GM18858 (cell line): ENCODE results near the gene RPL14.
"Not testable (repeated sequence)": the region's sequence is repeated elsewhere in the genome, so short reads cannot be mapped to it uniquely, and the experiment has no call there.

Experiments
- ATAC-seq: cut with Tn5 transposase; IDR thresholded peaks from one replicate; pipeline ENCODE4 v1.9.1; 2021; ENCODE audit not compliant: unreplicated experiment

Gene RPL14

DNA sequence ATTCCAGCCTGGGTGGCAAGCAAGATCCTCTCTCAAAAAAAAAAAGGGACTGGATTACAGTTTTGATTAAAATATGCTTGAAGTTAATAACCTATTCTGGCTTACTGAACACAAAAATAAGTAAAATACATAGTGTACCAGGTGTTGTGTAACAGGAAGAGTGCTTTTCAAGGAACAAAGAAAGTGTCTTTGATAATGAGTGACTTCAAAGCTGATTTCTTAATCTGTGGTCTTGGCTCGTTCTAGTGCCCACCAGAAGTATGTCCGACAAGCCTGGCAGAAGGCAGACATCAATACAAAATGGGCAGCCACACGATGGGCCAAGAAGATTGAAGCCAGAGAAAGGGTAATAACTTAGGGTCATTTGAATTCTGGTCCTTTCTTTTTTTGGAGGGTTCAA lies 4.0 kb downstream of the RPL14 start:
- no peak for ATAC-seq

DNA sequence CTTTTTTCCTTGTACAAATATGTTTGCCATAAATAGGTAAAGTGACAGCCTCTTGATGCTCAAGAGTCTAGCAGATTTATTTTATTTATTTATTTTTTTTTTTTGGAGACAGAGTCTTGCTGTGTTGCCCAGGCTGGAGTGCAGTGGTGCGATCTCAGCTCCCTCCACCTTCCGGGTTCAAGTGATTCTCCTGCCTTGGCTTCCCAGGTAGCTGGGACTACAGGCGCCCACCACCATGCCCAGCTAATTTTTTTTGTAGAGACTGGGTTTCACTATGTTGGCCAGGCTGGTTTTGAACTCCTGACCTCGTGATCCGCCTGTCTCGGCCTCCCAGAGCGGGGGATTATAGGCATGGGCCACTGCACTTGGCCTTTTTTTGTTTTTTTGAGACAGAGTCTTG lies 5.7 kb downstream of the RPL14 start:
- not testable (repeated sequence) for ATAC-seq

DNA sequence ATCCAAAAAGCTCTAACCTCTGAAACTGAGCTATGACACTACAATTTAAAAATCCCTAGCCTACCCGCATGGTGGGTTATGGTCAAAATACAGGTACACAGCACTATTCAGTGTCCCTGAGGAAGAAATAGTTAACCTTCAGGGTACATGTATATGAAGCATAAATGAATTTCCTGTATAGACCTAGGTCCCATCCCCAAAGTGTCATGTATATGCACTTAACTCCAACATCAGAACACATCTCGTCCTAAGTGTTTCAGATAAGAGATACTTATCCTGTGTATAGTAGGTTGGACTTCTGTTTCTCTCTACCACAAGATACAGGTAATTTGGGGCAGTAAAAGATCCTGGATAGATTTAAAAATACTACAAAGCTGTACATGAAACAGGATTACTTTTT lies 6.4 kb downstream of the RPL14 start:
- ATAC-seq = no peak

DNA sequence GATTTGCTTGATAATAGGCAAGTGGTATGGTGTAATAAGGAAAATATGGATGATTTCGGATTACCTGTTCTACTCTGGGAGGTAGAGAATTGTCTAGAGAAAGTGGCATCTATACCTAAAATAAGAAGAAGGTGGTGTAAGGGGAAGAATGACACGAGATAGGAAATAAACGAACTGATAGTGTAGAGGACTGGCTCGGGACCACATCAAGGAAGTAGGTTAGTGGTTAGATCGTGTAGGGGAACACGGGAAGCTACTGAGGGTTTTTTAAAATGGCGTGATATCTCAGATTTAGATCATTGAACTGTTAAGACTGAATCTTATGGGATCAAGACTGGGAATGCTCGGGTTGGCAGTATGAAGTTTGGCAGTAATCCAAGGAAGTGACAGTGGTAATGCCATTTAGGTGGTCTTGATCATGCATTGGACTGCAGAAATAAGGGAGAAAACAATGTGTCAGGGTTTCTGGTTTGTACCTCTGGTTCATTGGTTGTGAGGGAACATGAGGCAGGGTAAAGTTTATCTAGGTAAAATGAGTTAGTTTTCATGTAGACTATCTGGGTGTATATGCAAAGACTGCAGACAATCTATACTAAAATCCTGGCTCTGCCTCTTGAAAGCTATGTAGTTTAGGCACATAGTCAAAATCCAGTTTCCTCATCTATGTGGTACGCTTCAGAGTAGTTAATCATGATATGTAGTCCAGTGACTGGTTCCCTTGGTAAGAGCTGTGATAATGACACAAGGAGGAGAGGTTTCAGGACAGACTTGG lies 7.4 kb downstream of the RPL14 start:
- no peak for ATAC-seq

GRCh38 chr3:40465111-40465407 lies 7.9 kb downstream of the RPL14 start:
- ATAC-seq = no peak

DNA sequence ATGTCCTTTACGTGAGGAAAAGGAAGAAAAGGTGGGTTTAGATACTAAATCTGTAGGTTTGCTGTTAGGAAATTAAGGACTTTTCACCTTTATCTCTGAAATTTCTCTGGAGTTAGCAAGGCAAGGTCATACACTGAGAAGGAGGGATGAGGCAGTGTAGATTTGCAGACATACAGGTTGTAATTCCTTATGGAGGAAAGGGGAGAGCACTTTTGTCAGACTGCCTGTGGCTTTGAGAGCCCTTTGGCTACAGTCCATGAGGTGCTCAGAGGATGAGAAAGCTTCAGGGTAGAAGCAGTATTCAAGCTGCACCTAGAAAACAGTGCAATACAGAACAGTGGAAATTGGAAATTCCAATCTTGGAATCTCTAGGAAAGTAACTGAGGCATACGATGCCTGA lies 8.3 kb downstream of the RPL14 start:
- no peak for ATAC-seq

GRCh38 chr3:40468018-40468417 lies 10.9 kb downstream of the RPL14 start:
- ATAC-seq = no peak

- ATAC-seq = no peak
Measured at GRCh38 chr3:40470701-40471100, 13.6 kb downstream of the RPL14 start.

- peak; percentile 48 for ATAC-seq
Measured at GRCh38 chr3:40476478-40477470, 19.6 kb downstream of the RPL14 start, which contains the start of gene ZNF619. Gene ZNF619, plus strand, starts transcription at chr3:40477122. Its CDS starts 858 bp downstream, at chr3:40477980.

- ATAC-seq = no peak
Measured at GRCh38 chr3:40477666-40478065, 20.5 kb downstream of the RPL14 start.

DNA sequence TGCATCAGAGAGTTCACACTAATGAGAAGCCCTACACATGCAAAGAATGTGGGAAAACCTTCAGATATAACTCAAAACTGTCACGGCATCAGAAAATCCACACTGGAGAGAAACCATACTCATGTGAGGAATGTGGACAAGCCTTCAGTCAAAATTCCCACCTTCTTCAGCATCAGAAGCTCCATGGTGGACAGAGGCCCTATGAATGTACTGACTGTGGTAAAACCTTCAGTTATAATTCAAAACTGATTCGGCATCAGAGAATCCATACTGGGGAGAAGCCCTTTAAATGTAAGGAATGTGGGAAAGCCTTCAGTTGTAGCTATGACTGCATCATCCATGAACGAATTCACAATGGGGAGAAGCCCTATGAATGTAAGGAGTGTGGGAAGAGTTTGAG lies 30.0 kb downstream of the RPL14 start:
- no peak for ATAC-seq

DNA sequence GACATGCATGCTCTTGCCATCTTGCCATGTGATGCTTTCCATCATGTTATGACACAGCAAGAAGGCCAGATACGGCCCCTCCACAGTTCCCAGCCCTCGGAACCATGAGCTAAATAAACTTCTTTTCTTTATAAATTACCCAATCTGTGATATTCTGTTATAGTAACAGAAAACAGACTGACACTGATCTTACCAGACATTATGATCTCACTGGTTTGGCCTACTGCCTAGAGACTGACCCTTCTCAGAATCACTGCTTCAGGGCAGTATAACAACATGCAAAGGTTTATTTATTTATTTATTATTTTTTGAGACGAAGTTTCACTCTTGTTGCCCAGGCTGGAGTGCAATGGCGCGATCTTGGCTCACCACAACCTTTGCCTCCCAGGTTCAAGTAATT lies 33.8 kb downstream of the RPL14 start:
- ATAC-seq = no peak

DNA sequence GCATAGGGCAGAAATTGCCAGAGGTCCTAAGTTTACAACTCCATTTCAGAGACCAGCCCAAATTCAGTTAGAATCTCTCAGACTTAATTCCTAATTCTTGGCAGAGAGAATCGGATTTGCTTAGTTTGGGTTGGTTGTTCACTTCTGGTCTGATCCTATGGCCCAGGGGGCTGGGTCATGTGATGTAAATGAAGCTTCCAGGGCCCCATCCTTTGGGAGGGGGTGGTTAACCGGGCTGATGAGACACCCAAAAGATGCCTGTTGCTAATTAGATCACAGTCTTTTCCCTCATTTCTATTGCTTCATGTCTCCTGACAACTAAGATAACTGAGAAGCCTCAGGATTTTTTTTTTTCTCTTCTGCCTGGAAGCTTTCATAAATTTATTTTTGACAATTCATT lies 37.6 kb downstream of the RPL14 start:
- no peak for ATAC-seq

GRCh38 chr3:40497288-40497687 lies 40.1 kb downstream of the RPL14 start:
- ATAC-seq = no peak

DNA sequence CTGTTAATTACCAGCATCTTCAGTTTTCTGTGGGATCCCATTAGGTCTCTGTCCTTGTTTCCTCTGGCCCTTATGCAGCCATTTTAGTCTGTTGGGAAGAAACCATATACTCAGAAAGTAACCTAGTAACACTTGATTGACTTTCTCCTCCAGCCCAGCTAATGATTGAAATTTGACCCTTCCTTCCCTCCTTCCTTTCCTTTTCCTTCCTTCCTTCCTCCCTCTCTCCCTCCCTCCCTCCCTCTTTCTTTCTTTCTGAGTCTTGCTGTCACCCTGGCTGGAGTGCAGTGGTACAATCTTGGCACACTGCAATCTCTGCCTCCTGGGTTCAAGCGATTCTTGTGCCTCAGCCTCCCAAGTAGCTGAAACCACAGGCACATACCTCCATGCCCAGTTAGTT lies 42.8 kb downstream of the RPL14 start:
- ATAC-seq = no peak

DNA sequence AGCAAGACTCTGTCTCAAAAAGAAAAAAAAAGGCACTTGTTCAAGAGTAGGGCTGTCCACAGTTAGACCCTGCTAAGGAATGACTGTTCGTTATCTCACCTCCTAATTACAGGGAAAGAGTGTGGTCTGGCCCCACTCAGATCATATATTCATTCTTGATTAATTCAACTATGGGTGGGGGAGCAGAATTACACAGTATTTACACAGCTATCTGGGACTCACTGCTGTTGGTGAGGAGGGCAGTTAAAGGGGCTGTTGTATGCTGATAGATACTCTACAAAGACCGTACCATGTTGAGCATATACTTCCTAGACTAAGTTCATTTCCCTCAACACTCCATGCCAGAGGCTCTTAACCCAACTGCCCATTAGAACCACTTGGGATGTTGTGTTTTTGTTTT lies 44.9 kb downstream of the RPL14 start:
- no peak for ATAC-seq

- no peak for ATAC-seq
Measured at GRCh38 chr3:40504636-40505430, 47.7 kb downstream of the RPL14 start.

- peak; percentile 52 for ATAC-seq
Measured at GRCh38 chr3:40505599-40506462, 48.7 kb downstream of the RPL14 start, which contains the start of gene ZNF620. Gene ZNF620, plus strand, starts transcription at chr3:40506039. Its CDS starts 314 bp downstream, at chr3:40506353.

DNA sequence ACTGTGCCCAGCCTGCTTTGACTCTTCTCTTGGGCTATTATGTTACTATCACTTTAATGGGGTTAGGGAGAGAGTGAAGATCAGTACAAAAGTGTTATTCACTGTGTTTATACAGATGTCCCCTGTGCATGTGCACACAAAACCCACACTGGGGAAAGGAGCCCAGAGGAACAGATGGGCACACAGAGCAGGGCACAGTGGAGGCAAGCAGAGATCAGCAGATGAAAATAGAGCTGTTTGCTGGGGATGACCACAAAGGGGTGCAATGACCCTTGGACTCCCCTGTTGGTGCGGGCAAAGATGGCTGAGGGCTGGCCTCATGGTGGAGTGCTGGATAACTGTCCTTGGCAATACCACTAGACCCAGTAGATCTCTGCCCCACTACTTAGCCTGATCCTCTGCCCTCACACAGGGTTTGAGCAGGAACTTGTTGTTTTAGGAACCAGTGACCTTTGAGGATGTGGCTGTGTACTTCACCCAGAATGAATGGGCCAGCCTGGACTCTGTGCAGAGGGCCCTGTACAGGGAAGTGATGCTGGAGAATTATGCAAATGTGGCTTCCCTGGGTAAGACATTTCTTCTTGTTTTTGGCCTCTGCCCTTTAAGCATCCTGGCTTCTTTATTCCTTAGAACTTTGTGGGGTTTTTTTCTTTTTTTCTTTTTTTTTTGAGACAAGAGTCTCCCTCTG lies 54.0 kb downstream of the RPL14 start:
- ATAC-seq = no peak

- no peak for ATAC-seq
Measured at GRCh38 chr3:40516201-40516600, 59.1 kb downstream of the RPL14 start.
